GM18858 (cell line): Measurements from ENCODE around the gene KCNV2.

ENCODE experiments used
- ATAC-seq: cut with Tn5 transposase; IDR thresholded peaks from one replicate; pipeline ENCODE4 v1.9.1; 2021; ENCODE audit not compliant: unreplicated experiment

Gene KCNV2

DNA sequence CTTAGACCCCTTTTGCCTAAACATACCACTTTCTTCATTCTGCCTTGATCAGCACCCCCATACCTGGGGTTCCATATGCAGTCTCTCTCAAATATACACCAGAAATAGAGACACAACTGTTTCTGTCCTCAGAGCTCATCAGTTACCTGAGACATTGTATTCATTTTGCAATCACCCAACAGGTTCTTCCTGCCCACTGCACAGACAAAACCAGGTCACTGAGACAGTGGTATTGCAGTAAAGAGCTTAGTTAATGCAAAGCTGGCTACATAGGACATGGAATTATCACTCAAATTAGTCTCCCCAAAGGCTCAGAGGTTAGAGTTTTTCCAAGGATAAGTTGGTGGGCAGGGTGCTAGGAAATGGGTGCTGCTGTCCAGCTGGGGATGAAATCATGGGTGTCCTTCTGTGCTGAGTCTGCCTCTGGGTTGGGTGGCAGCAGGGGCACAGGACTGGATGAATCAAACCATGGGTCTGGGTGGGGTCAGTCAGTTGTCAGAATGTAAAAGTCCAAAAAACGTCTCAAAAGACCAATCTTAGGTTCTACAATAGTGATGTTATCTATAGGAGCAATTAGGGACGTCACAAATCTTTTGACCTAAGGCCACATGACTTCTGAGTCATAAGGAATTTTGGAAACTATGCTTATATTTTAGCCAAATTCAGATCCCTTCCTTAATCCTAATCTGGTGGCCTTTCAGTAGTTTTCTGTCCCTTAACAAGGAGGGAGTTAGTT, 41.0 kb downstream of the KCNV2 start:
- no peak for ATAC-seq

GRCh38 chr9:2758898-2759510, 41.7 kb downstream of the KCNV2 start:
- ATAC-seq, result no peak

DNA sequence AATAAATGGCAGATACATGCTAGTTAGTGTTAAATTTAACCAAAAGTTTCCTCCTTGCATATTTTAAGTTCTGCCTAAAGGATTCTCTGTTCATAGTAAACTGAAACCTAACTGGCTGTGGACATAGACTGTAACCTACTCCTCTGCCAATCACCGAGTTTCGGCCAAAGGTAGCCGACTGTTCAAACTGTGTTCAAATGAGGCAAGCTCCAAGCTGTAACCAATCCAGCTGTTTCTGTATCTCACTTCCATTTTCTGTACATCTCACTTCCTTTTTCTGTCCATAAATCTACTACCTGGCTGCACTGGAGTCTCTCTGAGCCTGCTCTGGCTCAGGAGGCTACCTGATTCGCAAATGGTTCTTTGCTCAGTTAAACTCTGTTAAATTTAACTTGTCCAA, 44.1 kb downstream of the KCNV2 start:
- peak; percentile 75 for ATAC-seq

GRCh38 chr9:2764353-2764752, 47.0 kb downstream of the KCNV2 start:
- peak; percentile 52 for ATAC-seq

- no peak for ATAC-seq
Measured at GRCh38 chr9:2765250-2765880, 48.1 kb downstream of the KCNV2 start.

DNA sequence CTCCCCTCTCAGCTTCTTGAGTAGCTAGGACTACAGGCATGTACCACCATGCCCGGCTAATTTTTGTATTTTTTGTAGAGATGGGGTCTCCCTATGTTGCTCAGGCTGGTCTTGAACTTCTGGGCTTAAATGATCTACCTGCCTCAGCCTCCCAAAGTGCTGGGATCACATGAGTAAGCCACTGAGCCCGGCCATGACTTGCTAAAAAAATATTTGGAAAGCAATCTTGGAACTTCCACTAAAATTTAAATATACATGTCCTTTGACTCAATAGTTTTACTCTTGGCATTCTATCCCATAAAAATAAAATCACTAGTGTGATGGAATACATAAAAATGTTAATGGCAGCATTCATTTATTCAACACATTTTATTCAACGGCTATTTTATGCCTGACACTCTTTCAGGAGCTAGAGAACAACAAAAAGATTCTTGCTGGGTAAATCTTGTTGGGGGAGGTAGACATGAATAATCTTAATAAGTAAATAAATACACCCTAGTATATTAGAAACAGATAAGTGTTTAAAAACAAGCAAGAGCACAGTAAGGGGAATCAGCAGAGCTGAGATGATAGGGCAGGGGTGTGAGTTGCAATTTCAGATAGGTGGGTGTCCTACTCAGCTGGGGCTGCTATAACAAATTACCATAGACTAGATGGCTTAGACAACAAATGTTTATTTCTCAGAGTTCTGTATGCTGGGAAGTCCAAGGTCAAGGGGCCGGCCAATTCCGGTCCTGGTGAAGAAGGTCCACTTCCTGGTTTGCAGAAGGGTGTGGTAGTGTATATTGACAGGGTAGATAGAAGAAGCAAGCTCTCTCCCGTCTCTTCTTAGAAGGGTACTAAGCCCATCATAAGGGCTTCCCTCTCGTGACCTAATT, 50.7 kb downstream of the KCNV2 start:
- ATAC-seq, result no peak

DNA sequence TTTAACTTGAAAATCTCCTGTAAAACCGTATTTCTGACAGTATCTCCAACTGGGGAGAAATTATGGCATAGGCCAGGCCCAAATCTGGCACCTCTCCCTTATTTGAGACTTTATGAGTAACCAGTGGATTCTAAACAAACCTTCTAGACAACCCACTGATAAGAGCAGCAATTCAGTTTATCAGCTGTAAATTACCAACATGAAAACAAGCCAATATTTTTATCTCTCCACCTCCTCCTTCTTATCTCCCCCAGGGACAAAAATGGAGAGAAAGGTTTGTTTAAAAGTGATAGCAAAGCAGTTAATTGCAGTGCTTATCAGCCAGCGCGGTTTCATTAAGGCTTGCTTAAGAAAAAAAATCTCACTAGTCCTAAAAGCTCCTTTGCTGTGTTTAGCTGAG, 53.8 kb downstream of the KCNV2 start:
- no peak for ATAC-seq

- no peak for ATAC-seq
Measured at GRCh38 chr9:2771661-2772060, 54.4 kb downstream of the KCNV2 start.

DNA sequence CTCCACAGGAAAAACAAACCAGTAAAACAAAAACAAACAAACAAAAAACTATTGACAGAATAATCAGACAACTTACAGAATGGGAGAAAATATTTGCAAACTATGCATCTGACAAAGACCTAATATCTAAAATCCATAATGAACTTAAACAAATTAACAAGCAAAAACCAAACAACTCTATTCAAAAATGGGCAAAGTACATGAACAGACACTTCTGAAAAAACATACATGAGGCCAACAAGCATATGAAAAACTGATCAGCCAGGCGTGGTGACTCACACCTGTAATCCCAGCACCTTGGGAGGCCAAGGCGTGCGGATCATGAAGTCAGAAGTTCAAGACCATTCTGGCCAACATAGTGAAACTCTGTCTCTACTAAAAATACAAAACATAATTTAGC, 60.1 kb downstream of the KCNV2 start:
- no peak for ATAC-seq

- ATAC-seq, result no peak
Measured at GRCh38 chr9:2778816-2779215, 61.5 kb downstream of the KCNV2 start.
